ENCODE results near the gene ZC3H7B.

The ZC3H7B gene

DNA sequence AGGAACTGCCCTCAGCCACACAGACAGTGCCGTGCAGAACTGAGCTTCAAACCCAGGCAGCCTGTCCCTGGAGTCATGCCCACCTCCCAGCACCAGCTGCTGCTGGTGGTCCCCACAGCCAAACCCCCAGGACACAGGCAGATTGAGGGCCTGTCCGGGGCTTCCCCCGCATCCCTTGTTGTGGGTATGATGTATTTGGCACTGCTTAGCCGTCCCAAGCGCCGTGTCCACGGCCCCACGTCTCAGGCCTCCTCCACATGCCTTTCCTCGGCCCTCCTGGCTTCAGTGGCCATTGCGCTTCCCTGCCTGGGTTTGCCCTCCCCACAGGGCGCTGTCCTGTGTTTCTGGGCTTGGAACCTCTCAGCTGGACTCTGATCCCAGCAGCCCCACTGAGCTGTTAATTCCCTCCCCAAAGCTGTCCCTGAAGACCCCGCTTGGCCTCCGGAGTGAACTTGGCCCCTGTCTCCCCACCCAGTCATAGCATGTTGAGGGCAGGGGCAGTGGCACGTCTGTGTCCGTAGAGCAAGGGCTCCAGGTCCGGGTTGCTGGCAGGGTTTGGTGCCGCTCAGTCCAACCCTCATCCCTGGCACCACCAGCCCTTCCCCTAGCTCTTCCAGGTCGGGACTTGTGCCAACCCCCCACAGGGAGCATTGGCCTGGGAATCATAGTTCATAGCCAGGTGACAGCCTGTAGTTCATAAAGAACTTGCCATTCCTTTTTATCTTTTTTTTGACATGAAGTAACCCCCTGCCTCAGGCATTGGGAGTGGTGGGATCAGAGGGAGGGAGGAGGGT, 45.9 kb downstream of the ZC3H7B start:
- TF ChIP-seq, protein P1, sequence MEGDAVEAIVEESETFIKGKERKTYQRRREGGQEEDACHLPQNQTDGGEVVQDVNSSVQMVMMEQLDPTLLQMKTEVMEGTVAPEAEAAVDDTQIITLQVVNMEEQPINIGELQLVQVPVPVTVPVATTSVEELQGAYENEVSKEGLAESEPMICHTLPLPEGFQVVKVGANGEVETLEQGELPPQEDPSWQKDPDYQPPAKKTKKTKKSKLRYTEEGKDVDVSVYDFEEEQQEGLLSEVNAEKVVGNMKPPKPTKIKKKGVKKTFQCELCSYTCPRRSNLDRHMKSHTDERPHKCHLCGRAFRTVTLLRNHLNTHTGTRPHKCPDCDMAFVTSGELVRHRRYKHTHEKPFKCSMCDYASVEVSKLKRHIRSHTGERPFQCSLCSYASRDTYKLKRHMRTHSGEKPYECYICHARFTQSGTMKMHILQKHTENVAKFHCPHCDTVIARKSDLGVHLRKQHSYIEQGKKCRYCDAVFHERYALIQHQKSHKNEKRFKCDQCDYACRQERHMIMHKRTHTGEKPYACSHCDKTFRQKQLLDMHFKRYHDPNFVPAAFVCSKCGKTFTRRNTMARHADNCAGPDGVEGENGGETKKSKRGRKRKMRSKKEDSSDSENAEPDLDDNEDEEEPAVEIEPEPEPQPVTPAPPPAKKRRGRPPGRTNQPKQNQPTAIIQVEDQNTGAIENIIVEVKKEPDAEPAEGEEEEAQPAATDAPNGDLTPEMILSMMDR (IDR thresholded peaks at IDR 0.05; ENCODE audit: borderline replicate concordance, insufficient read depth, low read depth, low read length): no peak
- H3K4me3 ChIP-seq (ENCODE audit: low read depth, low read length): no peak overlapping the region

DNA sequence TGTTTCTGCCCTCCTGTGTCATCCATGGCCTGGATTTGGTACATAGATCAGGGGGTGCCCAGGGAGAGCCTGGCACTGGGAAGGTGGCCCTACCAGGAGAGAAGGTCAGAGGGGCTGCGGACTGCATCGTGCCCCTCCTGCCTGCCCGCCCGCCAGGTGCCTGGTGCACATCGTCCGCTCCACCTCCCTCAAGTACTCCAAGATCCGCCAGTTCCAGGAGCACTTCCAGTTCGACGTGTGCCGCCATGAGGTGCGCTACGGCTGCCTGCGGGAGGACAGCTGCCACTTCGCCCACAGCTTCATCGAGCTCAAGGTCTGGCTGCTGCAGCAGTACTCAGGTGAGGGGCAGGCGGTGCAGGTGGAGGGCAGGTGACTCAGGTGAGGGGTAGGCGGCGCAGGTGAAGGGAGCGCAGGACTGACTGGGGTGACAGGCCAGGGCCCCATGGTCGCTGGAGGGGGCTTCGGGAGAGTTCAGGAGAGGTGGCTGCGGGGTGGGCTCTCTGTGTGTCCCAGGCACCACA, 47.7 kb downstream of the ZC3H7B start:
- no peak overlapping the region for H3K4me3 ChIP-seq (ENCODE audit: low read depth, low read length)
- TF ChIP-seq, protein P1 (IDR thresholded peaks at IDR 0.05; ENCODE audit: borderline replicate concordance, insufficient read depth, low read depth, low read length): no peak

DNA sequence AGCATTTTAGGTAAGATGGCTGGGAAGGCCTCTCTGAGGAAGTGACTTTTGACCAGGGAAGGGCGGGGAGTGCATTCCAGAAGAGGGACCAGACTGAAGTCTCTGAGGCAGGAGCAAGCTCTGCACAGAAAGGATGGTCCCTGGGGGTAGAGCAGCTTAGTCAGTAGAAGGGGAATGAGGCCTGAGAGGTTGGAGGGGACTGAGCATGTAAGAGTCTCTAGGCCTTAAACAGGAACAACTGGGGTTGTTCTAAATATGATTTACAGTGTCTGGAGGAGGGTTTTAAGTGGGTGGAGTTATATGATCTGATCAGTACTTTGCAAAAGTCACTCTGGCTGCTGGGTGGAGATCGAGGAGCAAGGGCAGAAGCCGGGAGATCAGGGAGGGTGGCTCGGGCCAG, 48.8 kb downstream of the ZC3H7B start:
- TF ChIP-seq, protein P1 (IDR thresholded peaks at IDR 0.05; ENCODE audit: borderline replicate concordance, insufficient read depth, low read depth, low read length): no peak

DNA sequence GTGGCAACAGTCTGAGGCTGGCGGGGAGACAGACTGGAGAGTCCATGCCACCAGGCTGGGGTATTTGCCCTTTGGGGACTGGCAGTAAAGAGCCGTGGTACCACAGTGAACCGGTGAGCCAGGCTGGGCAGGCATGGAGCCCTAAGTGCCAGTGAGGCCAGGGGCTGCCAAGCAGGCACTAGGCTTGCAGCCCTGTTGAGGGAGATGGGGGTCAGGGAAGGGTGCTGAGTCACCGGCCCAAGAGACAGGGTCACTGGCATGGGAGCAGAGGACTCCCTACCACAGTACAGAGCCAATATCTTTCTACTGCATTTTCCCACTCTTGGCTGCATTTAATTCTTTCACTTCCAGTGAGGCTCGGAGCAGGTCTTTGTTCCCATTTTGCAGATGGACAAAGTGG, 49.7 kb downstream of the ZC3H7B start:
- TF ChIP-seq, protein P1 (IDR thresholded peaks at IDR 0.05; ENCODE audit: borderline replicate concordance, insufficient read depth, low read depth, low read length): no peak
- H3K4me3 ChIP-seq (ENCODE audit: low read depth, low read length): no peak overlapping the region

More for the DNA sequence above, 48.8 kb downstream of the ZC3H7B start:
- H3K4me3 ChIP-seq (ENCODE audit: low read depth, low read length): no peak overlapping the region

DNA sequence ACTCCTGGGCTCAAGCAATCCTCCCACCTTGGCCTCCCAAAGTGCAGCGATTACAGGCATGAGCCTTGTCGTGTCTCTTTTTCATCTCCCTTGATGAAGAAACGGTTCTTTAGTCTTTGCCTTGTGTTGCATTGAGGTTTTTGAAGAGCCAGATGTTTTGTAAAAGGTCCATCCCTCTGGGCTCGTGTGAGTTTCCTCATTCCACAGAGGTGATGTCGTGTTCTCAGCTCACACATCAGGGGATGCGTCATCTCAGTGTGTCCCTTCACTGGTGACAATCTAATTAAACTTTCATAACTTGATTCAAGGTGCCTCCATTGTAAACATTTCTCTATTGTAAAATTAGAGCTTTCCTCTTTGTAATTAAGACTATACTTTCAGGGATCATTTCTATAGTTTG, 50.7 kb downstream of the ZC3H7B start:
- no peak overlapping the region for H3K4me3 ChIP-seq (ENCODE audit: low read depth, low read length)
- TF ChIP-seq, protein P1 (IDR thresholded peaks at IDR 0.05; ENCODE audit: borderline replicate concordance, insufficient read depth, low read depth, low read length): no peak

DNA sequence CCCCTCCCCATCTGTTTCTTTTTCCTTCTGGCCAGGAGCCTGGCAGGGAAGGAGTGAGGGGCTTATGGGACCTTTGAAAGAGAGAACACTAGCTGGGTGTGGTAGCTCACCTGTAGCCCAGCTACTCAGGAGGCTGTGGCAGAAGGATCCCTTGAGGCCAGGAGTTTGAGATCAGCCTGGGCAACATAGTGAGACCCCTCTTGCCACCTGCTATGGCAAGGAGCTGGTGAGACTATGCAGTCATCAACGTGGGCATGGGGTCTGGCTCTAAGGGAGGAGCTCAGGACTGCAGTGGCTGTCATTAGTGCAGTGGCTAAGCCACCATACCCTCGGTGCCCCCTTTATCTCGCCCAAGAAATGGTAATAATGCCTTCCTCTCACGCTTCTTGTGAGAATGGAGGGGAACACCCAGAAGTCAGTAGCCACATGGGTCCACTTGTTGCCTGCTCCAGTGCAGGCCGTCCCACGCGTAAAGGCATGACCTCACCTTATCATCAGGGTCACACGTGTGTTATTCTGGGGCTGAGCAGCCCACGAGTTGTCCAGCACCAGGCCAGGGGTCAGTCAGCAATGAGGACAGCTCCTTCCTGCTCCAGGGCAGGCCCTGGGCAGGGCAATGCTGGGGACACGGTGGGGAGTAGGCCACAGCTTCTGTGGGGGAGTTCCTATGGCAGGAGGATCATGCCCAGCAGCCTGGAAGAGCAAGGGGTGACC, 52.7 kb downstream of the ZC3H7B start:
- H3K4me3 ChIP-seq (ENCODE audit: low read depth, low read length): no peak overlapping the region
- TF ChIP-seq, protein P1 (IDR thresholded peaks at IDR 0.05; ENCODE audit: borderline replicate concordance, insufficient read depth, low read depth, low read length): no peak
